ENCODE measurements around the gene TRIM67. TPM values are rescaled to one million over a fixed set of nuclear protein-coding genes. Genes with fewer than 3 reads are reported as not detected.

TRIM67 gene
- total RNA-seq, 1 experiment from 2014 or later = not detected

DNA sequence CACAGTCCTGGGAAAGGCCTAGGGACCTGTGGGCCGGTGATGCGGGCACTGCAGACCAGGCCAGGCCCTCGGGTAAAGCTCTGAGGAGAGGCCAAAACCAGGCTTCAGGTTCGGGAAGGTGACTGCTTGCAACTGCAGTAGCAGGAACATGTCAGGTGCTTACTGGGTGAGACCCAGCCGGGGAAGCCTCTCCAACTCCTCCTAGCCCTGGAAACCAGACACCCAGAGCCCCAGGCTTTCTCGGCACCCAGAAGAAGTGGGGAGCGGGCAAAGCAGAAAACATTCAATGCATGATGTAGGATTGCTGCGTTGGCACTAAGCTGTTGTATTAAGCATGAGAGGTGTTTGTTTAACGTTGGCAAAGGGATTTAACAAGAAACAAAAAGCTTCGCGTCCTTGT lies 58.9 kb downstream of the TRIM67 start:
- Histone ChIP-seq H3K4me1 (replicated peaks; ENCODE audit: insufficient read depth) (no peaks in the 10 kb centered on the region), H3K9me2 (ENCODE audit: insufficient read depth) (no peaks in the 10 kb centered on the region), H3K79me2 (ENCODE audit: low read depth) (no peaks in the 10 kb centered on the region), H3K9me3 (ENCODE audit: insufficient read depth, low read depth) (no peaks in the 10 kb centered on the region), H3K27ac (no peak overlapping the region), H2AFZ (no peak overlapping the region), H3F3A (ENCODE audit: insufficient read depth, low read depth) (0 out of 2 replicates have a peak, but pooled peaks cover 3% of the 10 kb centered on the region), H3K4me3 (no peak overlapping the region), H3K4me2 (no peak overlapping the region), H3K36me3 (ENCODE audit: low read depth) (no peaks in the 10 kb centered on the region; the same call in 1 of the 2 replicates), H3K27me3 (ENCODE audit: insufficient read depth, low read depth) (peaks cover 13% of the 10 kb centered on the region), H4K20me1 (ENCODE audit: insufficient read depth) (no peaks in the 10 kb centered on the region)
- intact Hi-C loops (cut with micrococcal nuclease; ENCODE audit: unreplicated experiment) = no loop called here
- ChIA-PET POLR2A (ENCODE audit: unreplicated experiment) (no interaction called here), CTCF (no interaction called here)
- TF ChIP-seq, protein P1, sequence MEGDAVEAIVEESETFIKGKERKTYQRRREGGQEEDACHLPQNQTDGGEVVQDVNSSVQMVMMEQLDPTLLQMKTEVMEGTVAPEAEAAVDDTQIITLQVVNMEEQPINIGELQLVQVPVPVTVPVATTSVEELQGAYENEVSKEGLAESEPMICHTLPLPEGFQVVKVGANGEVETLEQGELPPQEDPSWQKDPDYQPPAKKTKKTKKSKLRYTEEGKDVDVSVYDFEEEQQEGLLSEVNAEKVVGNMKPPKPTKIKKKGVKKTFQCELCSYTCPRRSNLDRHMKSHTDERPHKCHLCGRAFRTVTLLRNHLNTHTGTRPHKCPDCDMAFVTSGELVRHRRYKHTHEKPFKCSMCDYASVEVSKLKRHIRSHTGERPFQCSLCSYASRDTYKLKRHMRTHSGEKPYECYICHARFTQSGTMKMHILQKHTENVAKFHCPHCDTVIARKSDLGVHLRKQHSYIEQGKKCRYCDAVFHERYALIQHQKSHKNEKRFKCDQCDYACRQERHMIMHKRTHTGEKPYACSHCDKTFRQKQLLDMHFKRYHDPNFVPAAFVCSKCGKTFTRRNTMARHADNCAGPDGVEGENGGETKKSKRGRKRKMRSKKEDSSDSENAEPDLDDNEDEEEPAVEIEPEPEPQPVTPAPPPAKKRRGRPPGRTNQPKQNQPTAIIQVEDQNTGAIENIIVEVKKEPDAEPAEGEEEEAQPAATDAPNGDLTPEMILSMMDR (conservative IDR thresholded peaks at IDR 0.05) = no peak
- no peak for TF ChIP-seq EZH2 (IDR thresholded peaks at IDR 0.05; ENCODE audit: low read depth)
- no peak for DNase-seq
- no TSS peak for BruUV-seq (replicated peaks)

DNA sequence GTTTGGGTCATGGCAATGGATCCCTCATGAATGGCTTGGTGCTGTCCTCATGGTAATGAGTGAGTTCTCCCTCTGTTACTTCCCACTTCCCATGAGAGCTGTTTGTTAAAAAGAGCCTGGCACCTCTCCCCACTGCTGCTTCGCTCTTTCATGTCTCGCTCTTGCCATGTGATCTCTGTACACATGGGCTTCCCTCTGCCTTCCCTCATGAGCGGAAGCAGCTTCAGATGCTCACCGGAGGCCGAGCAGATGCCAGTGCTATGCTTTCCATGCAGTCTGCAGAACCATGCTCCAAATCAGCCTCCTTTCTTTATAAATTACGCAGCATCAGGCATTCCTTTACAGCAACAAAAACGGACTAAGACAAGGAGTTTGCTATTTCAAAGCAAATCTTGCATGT lies 64.3 kb downstream of the TRIM67 start:
- Histone ChIP-seq H3K4me1 (replicated peaks; ENCODE audit: insufficient read depth) (no peaks in the 10 kb centered on the region), H3K27ac (no peak overlapping the region), H3K4me2 (no peak overlapping the region), H3K36me3 (ENCODE audit: low read depth) (peaks cover 5% of the 10 kb centered on the region; the same call in 1 of the 2 replicates), H3K4me3 (no peak overlapping the region), H3K27me3 (ENCODE audit: insufficient read depth, low read depth) (no peaks in the 10 kb centered on the region), H3F3A (ENCODE audit: insufficient read depth, low read depth) (0 out of 2 replicates have a peak, but pooled peaks cover 2% of the 10 kb centered on the region), H3K79me2 (ENCODE audit: low read depth) (no peaks in the 10 kb centered on the region), H2AFZ (no peak overlapping the region), H3K9me3 (ENCODE audit: insufficient read depth, low read depth) (no peaks in the 10 kb centered on the region), H3K9me2 (ENCODE audit: insufficient read depth) (no peaks in the 10 kb centered on the region), H4K20me1 (ENCODE audit: insufficient read depth) (no peaks in the 10 kb centered on the region)
- intact Hi-C loops (cut with micrococcal nuclease; ENCODE audit: unreplicated experiment) = no loop called here
- CTCF ChIA-PET = no interaction called here
- DNase-seq = no peak
- BruUV-seq (replicated peaks) = no TSS peak
- TF ChIP-seq EZH2 (IDR thresholded peaks at IDR 0.05; ENCODE audit: low read depth) = no peak
- TF ChIP-seq, protein P1 (conservative IDR thresholded peaks at IDR 0.05) = no peak
- POLR2A ChIA-PET (ENCODE audit: unreplicated experiment) = no interaction called here

DNA sequence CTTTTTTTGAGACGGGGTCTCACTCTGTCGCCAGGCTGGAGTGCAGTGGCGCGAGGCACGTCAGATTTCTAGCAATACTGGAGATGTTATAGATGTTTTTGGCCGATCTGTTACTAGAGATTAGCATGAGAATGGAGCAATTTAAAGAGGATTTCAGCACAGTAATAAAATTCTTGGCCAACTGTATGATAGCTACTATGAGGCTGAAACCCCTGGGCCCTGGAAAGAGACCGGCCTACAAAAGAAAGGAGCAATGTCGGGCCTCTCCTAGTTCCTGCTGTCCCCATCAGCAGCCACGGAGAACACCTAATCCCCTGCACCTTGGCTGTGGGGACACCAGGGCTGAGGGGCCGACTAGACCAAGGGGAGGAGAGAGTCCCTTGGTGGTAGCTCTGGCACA lies 69.7 kb downstream of the TRIM67 start:
- Histone ChIP-seq H3K4me3 (no peak overlapping the region), H3K9me3 (ENCODE audit: insufficient read depth, low read depth) (no peaks in the 10 kb centered on the region), H3K9me2 (ENCODE audit: insufficient read depth) (no peaks in the 10 kb centered on the region), H3F3A (ENCODE audit: insufficient read depth, low read depth) (no peaks in the 10 kb centered on the region), H4K20me1 (ENCODE audit: insufficient read depth) (no peaks in the 10 kb centered on the region), H3K4me1 (replicated peaks; ENCODE audit: insufficient read depth) (no peaks in the 10 kb centered on the region), H3K27me3 (ENCODE audit: insufficient read depth, low read depth) (no peaks in the 10 kb centered on the region), H2AFZ (no peak overlapping the region), H3K36me3 (ENCODE audit: low read depth) (peaks cover 4% of the 10 kb centered on the region), H3K79me2 (ENCODE audit: low read depth) (no peaks in the 10 kb centered on the region), H3K27ac (no peak overlapping the region), H3K4me2 (no peak overlapping the region)
- TF ChIP-seq, protein P1 (conservative IDR thresholded peaks at IDR 0.05) = no peak
- TF ChIP-seq EZH2 (IDR thresholded peaks at IDR 0.05; ENCODE audit: low read depth) = no peak
- ChIA-PET CTCF (interaction anchor here (0.5 kb wide), 1 partner anchor 16 kb away, joined by 4 read pairs; no protein-coding TSS in a partner anchor), POLR2A (ENCODE audit: unreplicated experiment) (no interaction called here)
- BruUV-seq (replicated peaks) = no TSS peak
- no peak for DNase-seq
- intact Hi-C loops (cut with micrococcal nuclease; ENCODE audit: unreplicated experiment) = no loop called here
